Upper lobe of left lung (tissue), 4 donors: ENCODE data around the gene CARF.

Experiments
- POLR2A ChIP-seq, 4 donors: fragments of 450-650 bp; IDR thresholded peaks; one replicate each; pipeline ENCODE4 v1.5.1; 2016 to 2017; ENCODE audit warnings: antibody characterized with exemption in 4 of 4, mild to moderate bottlenecking in 2 of 4
- POLR2AphosphoS5 ChIP-seq, 2 donors: sonication (generic); formaldehyde crosslinking; IDR thresholded peaks; one replicate each; pipeline ENCODE4 v1.5.1; 2017; ENCODE audit warnings: antibody characterized with exemption in 2 of 2
- TF ChIP-seq, protein P1 (sequence below), 6 experiments: fragments of 450-650 bp in 4 of 6; fragments of 200-600 bp in 2 of 6; sonication (generic) in 2 of 6; IDR thresholded peaks; one replicate each; pipeline ENCODE4 v1.5.1; 2016 to 2019; ENCODE audit warnings: antibody characterized with exemption in 6 of 6

DNA sequence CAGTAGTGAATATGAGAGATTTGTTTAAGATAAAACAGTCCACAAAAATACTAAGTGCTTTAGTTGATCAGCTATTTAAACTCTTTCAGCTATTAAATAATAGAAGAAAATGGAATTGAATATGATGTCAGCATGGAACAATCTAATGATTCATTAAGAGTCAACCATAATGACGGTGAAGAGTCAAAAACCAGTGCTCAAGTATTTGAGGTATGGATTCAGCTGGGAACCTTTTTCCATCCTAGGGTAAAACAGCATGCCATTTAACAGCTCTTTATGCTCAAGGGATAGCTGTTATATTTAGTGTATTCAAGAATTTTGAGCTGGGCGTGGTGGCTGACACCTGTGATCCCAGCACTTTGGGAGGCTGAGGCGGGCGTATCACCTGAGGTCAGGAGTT is 29.7 kb downstream of the CARF start:
- TF ChIP-seq, protein P1, sequence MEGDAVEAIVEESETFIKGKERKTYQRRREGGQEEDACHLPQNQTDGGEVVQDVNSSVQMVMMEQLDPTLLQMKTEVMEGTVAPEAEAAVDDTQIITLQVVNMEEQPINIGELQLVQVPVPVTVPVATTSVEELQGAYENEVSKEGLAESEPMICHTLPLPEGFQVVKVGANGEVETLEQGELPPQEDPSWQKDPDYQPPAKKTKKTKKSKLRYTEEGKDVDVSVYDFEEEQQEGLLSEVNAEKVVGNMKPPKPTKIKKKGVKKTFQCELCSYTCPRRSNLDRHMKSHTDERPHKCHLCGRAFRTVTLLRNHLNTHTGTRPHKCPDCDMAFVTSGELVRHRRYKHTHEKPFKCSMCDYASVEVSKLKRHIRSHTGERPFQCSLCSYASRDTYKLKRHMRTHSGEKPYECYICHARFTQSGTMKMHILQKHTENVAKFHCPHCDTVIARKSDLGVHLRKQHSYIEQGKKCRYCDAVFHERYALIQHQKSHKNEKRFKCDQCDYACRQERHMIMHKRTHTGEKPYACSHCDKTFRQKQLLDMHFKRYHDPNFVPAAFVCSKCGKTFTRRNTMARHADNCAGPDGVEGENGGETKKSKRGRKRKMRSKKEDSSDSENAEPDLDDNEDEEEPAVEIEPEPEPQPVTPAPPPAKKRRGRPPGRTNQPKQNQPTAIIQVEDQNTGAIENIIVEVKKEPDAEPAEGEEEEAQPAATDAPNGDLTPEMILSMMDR (IDR thresholded peaks at IDR 0.05) = no peak
- TF ChIP-seq POLR2AphosphoS5 (IDR thresholded peaks at IDR 0.05) (no peak), POLR2A (IDR thresholded peaks at IDR 0.05) (no peak)
